Measurements from ENCODE around the gene KANSL2.
"Not testable (repeated sequence)": the region's sequence is repeated elsewhere in the genome, so short reads cannot be mapped to it uniquely, and the experiment has no call there.

The KANSL2 gene

DNA sequence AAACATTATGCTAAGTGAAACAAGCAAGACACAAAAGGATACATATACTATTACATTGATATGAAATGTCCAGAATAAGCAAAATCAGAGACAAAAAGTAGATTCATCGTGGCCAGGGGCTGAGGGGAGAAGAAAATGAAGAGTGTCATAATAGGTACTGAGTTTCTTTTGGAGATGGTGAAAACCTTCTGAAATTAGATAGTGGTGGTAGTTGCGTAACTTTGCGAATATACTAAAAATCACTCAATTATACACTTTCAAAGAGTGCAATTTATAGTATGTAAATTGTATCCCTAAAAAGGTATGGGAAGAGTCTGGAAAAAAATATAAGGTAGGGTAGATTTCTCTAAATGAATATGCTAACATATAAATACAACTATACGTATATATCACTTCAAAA is 22.2 kb downstream of the KANSL2 start:
- DNase-seq (ENCODE audit: low read depth): no peak
- H3K4me3 ChIP-seq (ENCODE audit: low read depth, low read length): no peak overlapping the region
- TF ChIP-seq, protein P1, sequence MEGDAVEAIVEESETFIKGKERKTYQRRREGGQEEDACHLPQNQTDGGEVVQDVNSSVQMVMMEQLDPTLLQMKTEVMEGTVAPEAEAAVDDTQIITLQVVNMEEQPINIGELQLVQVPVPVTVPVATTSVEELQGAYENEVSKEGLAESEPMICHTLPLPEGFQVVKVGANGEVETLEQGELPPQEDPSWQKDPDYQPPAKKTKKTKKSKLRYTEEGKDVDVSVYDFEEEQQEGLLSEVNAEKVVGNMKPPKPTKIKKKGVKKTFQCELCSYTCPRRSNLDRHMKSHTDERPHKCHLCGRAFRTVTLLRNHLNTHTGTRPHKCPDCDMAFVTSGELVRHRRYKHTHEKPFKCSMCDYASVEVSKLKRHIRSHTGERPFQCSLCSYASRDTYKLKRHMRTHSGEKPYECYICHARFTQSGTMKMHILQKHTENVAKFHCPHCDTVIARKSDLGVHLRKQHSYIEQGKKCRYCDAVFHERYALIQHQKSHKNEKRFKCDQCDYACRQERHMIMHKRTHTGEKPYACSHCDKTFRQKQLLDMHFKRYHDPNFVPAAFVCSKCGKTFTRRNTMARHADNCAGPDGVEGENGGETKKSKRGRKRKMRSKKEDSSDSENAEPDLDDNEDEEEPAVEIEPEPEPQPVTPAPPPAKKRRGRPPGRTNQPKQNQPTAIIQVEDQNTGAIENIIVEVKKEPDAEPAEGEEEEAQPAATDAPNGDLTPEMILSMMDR (IDR thresholded peaks at IDR 0.05; ENCODE audit: insufficient read depth, low read depth, low read length, missing control alignments): no peak

DNA sequence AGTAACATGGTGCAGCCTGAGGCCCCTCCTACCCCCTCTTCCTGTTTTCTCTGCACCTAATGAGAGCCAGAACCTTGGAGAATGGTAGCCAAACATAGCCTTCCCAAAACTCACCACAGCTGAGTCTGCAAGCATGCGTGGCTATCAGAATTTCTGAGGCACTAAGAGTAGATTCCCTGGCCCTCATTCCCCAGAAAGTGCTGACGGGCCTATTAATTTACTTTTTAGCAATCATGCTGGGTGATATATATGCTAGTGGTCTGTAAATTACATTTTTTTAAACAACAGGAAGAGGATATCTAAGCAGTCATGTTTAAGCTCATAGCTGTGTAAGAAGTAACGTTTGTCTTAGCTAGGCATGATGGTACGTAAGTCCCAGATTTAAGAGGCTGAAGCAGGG is 30.4 kb downstream of the KANSL2 start:
- no peak overlapping the region for H3K4me3 ChIP-seq (ENCODE audit: low read depth, low read length)
- TF ChIP-seq, protein P1 (IDR thresholded peaks at IDR 0.05; ENCODE audit: insufficient read depth, low read depth, low read length, missing control alignments): no peak
- no peak for DNase-seq (ENCODE audit: low read depth)

DNA sequence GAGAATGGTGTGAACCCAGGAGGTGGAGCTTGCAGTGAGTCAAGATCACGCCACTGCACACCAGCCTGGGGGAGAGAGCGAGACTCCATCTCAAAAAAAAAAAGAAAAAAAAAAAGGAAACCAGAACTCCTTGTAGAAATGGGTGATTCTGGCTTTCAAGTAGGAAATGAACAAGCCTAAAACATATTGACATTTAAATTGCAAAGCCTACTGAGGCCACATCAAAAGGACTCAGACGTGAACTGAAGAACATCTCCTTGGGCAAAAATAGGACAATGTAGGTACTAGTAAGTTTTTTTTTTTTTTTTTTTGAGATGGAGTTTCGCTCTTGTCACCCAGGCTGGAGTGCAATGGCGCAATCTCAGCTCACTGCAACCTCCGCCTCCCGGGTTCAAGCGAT is 36.7 kb downstream of the KANSL2 start:
- not testable (repeated sequence) for H3K4me3 ChIP-seq (ENCODE audit: low read depth, low read length); DNase-seq (ENCODE audit: low read depth)

DNA sequence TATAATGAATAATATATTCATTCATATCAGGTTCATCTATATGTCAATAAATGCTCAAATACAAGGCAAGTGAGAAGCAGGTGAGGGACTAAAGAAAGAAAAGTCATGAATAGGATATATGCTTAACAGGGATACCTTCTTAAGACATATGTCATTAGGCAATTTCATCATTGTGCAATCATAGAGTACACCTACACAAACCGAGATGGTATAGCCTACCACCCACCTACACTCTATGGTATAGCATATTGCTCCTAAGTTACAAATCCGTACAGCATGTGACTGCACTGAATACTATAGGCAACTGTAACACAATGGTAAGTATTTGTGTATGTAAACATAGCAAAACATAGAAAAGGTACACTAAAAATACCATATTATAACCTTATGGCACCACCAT is 39.0 kb downstream of the KANSL2 start:
- no peak for DNase-seq (ENCODE audit: low read depth)
- H3K4me3 ChIP-seq (ENCODE audit: low read depth, low read length): no peak overlapping the region
- TF ChIP-seq, protein P1 (IDR thresholded peaks at IDR 0.05; ENCODE audit: insufficient read depth, low read depth, low read length, missing control alignments): no peak

DNA sequence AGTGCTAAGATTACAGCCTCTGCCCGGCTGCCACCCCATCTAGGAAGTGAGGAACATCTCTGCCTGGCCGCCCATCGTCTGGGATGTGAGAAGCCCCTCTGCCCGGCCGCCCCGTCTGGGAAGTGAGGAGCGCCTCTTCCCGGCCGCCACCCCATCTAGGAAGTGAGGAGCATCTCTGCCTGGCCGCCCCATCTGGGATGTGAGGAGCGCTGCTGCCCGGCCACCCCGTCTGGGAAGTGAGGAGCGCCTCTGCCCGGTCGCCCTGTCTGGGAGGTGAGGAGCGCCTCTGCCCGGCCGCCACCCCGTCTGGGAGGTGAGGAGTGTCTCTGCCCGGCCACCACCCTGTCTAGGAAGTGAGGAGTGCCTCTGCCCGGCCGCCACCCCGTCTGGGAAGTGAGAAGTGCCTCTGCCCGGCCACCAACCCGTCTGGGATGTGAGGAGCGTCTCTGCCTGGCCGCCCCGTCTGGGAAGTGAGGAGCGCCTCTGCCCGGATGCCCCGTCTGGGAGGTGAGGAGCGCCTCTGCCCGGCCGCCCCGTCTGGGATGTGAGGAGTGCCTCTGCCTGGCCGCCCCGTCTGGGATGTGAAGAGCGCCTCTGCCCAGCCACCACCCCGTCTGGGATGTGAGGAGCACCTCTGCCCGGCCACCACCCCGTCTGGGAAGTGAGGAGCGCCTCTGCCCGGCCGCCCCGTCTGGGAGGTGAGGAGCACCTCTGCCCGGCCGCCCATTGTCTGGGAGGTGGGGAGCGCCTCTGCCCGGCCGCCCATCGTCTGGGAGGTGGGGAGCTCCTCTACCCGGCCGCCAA is 40.1 kb downstream of the KANSL2 start:
- DNase-seq (ENCODE audit: low read depth); H3K4me3 ChIP-seq (ENCODE audit: low read depth, low read length): not testable (repeated sequence)

DNA sequence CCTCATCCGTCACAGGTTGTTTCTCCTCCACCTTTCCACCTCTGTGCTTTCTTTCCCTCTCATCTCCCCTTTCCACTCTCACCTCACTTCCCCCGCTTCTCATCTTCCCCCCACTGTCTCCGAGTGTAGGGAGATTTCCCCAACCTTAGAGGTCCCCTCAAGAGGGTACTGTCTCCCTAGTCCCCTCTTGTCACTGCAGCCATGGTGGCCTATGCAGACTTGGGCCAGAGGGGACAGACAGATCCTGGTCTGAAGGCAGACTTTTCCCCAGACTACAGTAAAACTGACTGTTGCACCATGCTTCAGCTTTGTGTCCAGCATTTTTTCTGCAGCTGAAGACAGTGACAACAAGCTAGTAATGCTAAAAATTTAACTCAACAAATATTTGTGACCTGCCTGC is 41.2 kb downstream of the KANSL2 start:
- TF ChIP-seq, protein P1 (IDR thresholded peaks at IDR 0.05; ENCODE audit: insufficient read depth, low read depth, low read length, missing control alignments): no peak
- no peak overlapping the region for H3K4me3 ChIP-seq (ENCODE audit: low read depth, low read length)
- DNase-seq (ENCODE audit: low read depth): no peak

DNA sequence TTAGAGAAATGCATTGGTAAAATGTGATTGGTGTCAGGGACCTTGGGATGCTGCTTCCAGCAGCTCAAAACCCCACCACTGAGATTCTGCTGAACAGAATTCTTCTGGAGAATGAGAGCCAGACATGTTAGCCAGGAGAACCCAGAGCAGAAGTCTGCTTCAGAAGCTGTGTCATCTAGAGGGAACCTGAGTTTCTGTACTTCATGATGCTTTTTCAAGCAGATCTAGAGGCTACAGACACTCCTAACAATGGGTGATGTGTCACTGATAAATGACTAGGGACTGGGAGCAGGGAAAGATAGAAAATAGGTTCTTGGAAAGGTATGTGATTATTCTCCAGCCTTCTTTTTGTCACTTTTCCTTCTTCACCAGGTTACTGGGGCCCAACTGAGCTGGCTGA is 41.6 kb downstream of the KANSL2 start:
- H3K4me3 ChIP-seq (ENCODE audit: low read depth, low read length): no peak overlapping the region
- TF ChIP-seq, protein P1 (IDR thresholded peaks at IDR 0.05; ENCODE audit: insufficient read depth, low read depth, low read length, missing control alignments): no peak
- no peak for DNase-seq (ENCODE audit: low read depth)

DNA sequence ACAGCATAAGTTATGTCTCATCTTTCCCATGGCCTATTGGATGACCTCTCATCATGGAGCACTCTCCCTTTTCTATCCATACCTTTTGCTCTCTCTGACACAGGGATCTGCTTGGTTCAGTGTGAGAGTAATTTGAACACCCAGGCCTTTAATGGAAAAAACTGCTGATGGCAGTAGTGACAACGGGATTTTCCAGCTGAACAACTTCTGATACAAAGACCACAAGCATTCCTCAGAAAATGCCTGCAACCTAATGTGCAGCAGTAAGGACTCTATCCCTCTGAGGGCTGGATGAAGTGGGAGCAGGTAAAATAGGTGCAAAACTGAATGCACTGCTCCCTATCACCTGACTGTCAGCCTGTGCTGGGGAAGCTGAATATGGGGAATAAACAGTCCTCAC is 51.0 kb downstream of the KANSL2 start:
- H3K4me3 ChIP-seq (ENCODE audit: low read depth, low read length): no peak overlapping the region
- TF ChIP-seq, protein P1 (IDR thresholded peaks at IDR 0.05; ENCODE audit: insufficient read depth, low read depth, low read length, missing control alignments): no peak
- DNase-seq (ENCODE audit: low read depth): no peak
